HG02852 (cell line): ENCODE data around the gene TP53TG5.

Experiments used
- ATAC-seq: cut with Tn5 transposase; IDR thresholded peaks from one replicate; pipeline ENCODE4 v1.9.1; 2021; ENCODE audit warnings: mild to moderate bottlenecking, moderate library complexity; ENCODE audit not compliant: unreplicated experiment

TP53TG5 gene

GRCh38 chr20:45346851-45347250 is 31.3 kb downstream of the TP53TG5 start:
- ATAC-seq: no peak

GRCh38 chr20:45346291-45346718 is 31.8 kb downstream of the TP53TG5 start:
- no peak for ATAC-seq

- ATAC-seq: no peak
These were observed 32.8 kb downstream of the TP53TG5 start for GRCh38 chr20:45345104-45345936.

- no peak for ATAC-seq
These were observed 33.8 kb downstream of the TP53TG5 start for GRCh38 chr20:45344168-45344860.

- no peak for ATAC-seq
These were observed 34.5 kb downstream of the TP53TG5 start for GRCh38 chr20:45343532-45344167.

- ATAC-seq: no peak
These were observed 35.1 kb downstream of the TP53TG5 start for GRCh38 chr20:45342855-45343531.

GRCh38 chr20:45341939-45342854 is 35.9 kb downstream of the TP53TG5 start:
- ATAC-seq: no peak

- ATAC-seq: no peak
These were observed 36.6 kb downstream of the TP53TG5 start for GRCh38 chr20:45341579-45341938.

- ATAC-seq: no peak
These were observed 37.2 kb downstream of the TP53TG5 start for GRCh38 chr20:45340951-45341350.

- no peak for ATAC-seq
These were observed 37.8 kb downstream of the TP53TG5 start for GRCh38 chr20:45340236-45340847.

GRCh38 chr20:45339799-45340198 is 38.3 kb downstream of the TP53TG5 start:
- ATAC-seq: no peak

- no peak for ATAC-seq
These were observed 39.0 kb downstream of the TP53TG5 start for GRCh38 chr20:45339084-45339483.

- ATAC-seq: no peak
These were observed 39.7 kb downstream of the TP53TG5 start for GRCh38 chr20:45338121-45339030.

GRCh38 chr20:45337367-45338120 is 40.6 kb downstream of the TP53TG5 start:
- ATAC-seq: no peak

GRCh38 chr20:45336530-45337366 is 41.4 kb downstream of the TP53TG5 start:
- no peak for ATAC-seq

GRCh38 chr20:45330476-45330875 is 47.6 kb downstream of the TP53TG5 start:
- ATAC-seq: no peak
